Measurements from ENCODE around the gene EXO5. TPM values are rescaled to one million over a fixed set of nuclear protein-coding genes. Genes with fewer than 3 reads are reported as not detected.
"Not testable (repeated sequence)": the region's sequence is repeated elsewhere in the genome, so short reads cannot be mapped to it uniquely, and the experiment has no call there.

Gene EXO5
- total and polyA plus RNA-seq, 2 of the 8 experiments (the other 6 are each of a cell fraction or from before 2014, with no cell fraction given): 4.4 to 8.5 TPM

- TF ChIP-seq CTCF (IDR thresholded peaks at IDR 0.05; ENCODE audit: control extremely low read depth in 1 of 3, insufficient read depth in 1 of 3, low read depth in 1 of 3, low read length in 3 of 3) (no peak), SRF (IDR thresholded peaks at IDR 0.05; ENCODE audit: low read depth, low read length) (no peak), SP1 (IDR thresholded peaks at IDR 0.05; ENCODE audit: low read depth, low read length) (no peak), RNF2 (IDR thresholded peaks at IDR 0.05; ENCODE audit: borderline replicate concordance, low read depth, low read length, missing control alignments, poor library complexity, severe bottlenecking) (no peak), CBX5 (IDR thresholded peaks at IDR 0.05; ENCODE audit: low read depth, low read length) (no peak), GTF2F1 (IDR thresholded peaks at IDR 0.05; ENCODE audit: borderline replicate concordance, low read depth, low read length) (no peak)
Observed at GRCh38 chr1:40553017-40553416, 44.5 kb downstream of the EXO5 start (continued).

DNA sequence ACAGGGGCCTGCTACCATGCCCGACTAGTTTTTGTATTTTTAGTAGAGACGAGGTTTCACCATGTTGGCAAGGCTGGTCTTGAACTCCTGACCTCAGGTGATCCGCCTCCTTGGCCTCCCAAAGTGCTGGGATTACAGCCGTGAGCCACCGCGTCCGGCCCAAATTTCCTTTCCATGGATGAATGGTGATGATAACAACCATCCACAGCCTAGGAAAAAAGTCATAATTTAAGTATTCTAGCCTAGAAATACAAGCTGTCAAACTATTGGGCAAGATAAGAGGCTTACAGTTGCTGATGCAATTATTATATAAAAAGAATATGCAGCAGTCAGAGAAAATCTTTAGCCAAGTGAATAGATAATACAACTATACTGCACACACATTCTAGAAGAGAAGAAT lies 46.2 kb downstream of the EXO5 start:
- H3K9ac ChIP-seq (replicated peaks in 1 of 4; ENCODE audit: extremely low read depth in 1 of 4, low read depth in 3 of 4, low read length in 3 of 4); H3K27ac ChIP-seq (ENCODE audit: low read depth, low read length); H2BK5ac ChIP-seq (ENCODE audit: low read depth, low read length); H4K20me1 ChIP-seq (replicated peaks in 1 of 2; ENCODE audit: control insufficient read depth in 1 of 2, insufficient read depth in 2 of 2, low read length in 2 of 2); H3K36me3 ChIP-seq (ENCODE audit: control insufficient read depth in 2 of 4, insufficient read depth in 4 of 4, low read length in 3 of 4); DNase-seq (ENCODE audit: low read depth in 1 of 2, low spot score in 2 of 2); H3K14ac ChIP-seq (ENCODE audit: insufficient read length); H3K23ac ChIP-seq (ENCODE audit: insufficient read length); H3K4me1 ChIP-seq (replicated peaks in 1 of 4; ENCODE audit: control insufficient read depth in 3 of 4, insufficient read depth in 4 of 4, low read length in 3 of 4); H3K4ac ChIP-seq (replicated peaks; ENCODE audit: insufficient read length, low read depth, low read length); H3K4me2 ChIP-seq (ENCODE audit: insufficient read depth in 1 of 2, low read depth in 2 of 2, low read length in 2 of 2); H4K91ac ChIP-seq (replicated peaks; ENCODE audit: insufficient read length, low read length); H3K79me1 ChIP-seq (ENCODE audit: low read depth, low read length); H2BK12ac ChIP-seq (ENCODE audit: low read depth, low read length); H3K27me3 ChIP-seq (replicated peaks in 1 of 4; ENCODE audit: control insufficient read depth in 3 of 4, extremely low read depth in 1 of 4, insufficient read depth in 3 of 4, low read length in 3 of 4); H4K5ac ChIP-seq (ENCODE audit: insufficient read length, low read depth, low read length); H2BK20ac ChIP-seq (ENCODE audit: low read length); H3K18ac ChIP-seq (ENCODE audit: extremely low read depth, low read length); H4K8ac ChIP-seq (ENCODE audit: extremely low read depth, insufficient read depth, low read length); H3K4me3 ChIP-seq (ENCODE audit: extremely low read depth in 1 of 4, insufficient read depth in 2 of 4, low read depth in 3 of 4, low read length in 4 of 4); H2AFZ ChIP-seq (ENCODE audit: low read length); H3K56ac ChIP-seq (replicated peaks; ENCODE audit: insufficient read length, low read depth, low read length); H3K9me3 ChIP-seq (ENCODE audit: insufficient read depth in 2 of 2, low read depth in 1 of 2, low read length in 1 of 2); FAIRE-seq; POLR2A ChIA-PET (ENCODE audit: partially characterized antibody); H3K79me2 ChIP-seq (ENCODE audit: control insufficient read depth in 1 of 2, insufficient read depth in 2 of 2, low read length in 2 of 2); H3K23me2 ChIP-seq (ENCODE audit: low read depth, low read length); H2BK120ac ChIP-seq (replicated peaks; ENCODE audit: low read depth, low read length); H2AK5ac ChIP-seq (ENCODE audit: low read depth, low read length); H2BK15ac ChIP-seq (ENCODE audit: low read length): not testable (repeated sequence)
- WGBS, 2 experiments (ENCODE audit: extremely low coverage in 1 of 2, insufficient coverage in 1 of 2, insufficient read length in 1 of 2, insufficient replicate concordance in 2 of 2, low coverage in 1 of 2, low lambda C conversion rate in 2 of 2, missing lambda C conversion rate in 1 of 2): 96% methylated on average over 7 of the region's 7 CpGs; no CpG with 5 or more reads in 1 of the 2 experiments
- CTCF ChIA-PET (ENCODE audit: partially characterized antibody): interaction anchor here (0.8 kb wide), 1 partner anchor 9 kb away, joined by 3 read pairs; no protein-coding TSS in a partner anchor
